A549 (cell line): Measurements from ENCODE around the gene CIRBP. TPM values are rescaled to one million over a fixed set of nuclear protein-coding genes. Genes with fewer than 3 reads are reported as not detected.

Source experiments
- ATAC-seq, 2 experiments: fragments of 200-7000 bp in 1 of 2; fragments of >200 bp in 1 of 2; cut with Nextera tagmentation in 1 of 2; cut with Tn5 transposase in 1 of 2; 3 replicates each; pipeline versions ENCODE4 v1.8.0 to v1.9.1; 2018 to 2020; ENCODE audit warnings: mild to moderate bottlenecking in 1 of 2, moderate library complexity in 1 of 2
- CTCF ChIA-PET: fragments of 300-600 bp; sonication (Branson Sonifier 250); formaldehyde crosslinking; extraction: SDS; loops from one replicate; lab custom pipeline; 2021; ENCODE audit warnings: antibody characterized with exemption, inconsistent platforms; lab: Yijun Ruan, JAX
- POLR2A ChIA-PET: fragments of 350-600 bp; formaldehyde crosslinking; extraction: SDS; loops from one replicate; lab custom pipeline; 2021; ENCODE audit warnings: antibody characterized with exemption, inconsistent platforms; lab: Yijun Ruan, JAX
- DNase-seq, 2 experiments: peaks; one replicate each; pipeline versions ENCODE4 v3.0.0 to v3.0.0-alpha.2; 2011 to 2016; ENCODE audit warnings: low read depth in 1 of 2, low spot score in 1 of 2
- FAIRE-seq: peaks from 2 replicates; lab custom pipeline; 2011; peaks lifted over from hg19 to GRCh38; lab: Jason Lieb, UNC
- H3K27ac ChIP-seq, 2 experiments: fragments of >200 bp; sonication (Bioruptor Twin); formaldehyde crosslinking; 3 replicates each; pipeline ENCODE4 v1.5.1; 2016 to 2017
- H3K4me1 ChIP-seq: fragments of >200 bp; sonication (Bioruptor Twin); formaldehyde crosslinking; 3 replicates; pipeline ENCODE4 v1.6.1; 2016
- H3K4me2 ChIP-seq: fragments of >200 bp; sonication (Bioruptor Twin); formaldehyde crosslinking; 3 replicates; pipeline ENCODE4 v1.6.1; 2016
- H3K4me3 ChIP-seq: fragments of >200 bp; sonication (Bioruptor Twin); formaldehyde crosslinking; 3 replicates; pipeline ENCODE4 v1.5.1; 2016
- H3K9me3 ChIP-seq: fragments of >200 bp; sonication (Bioruptor Twin); formaldehyde crosslinking; 3 replicates; pipeline ENCODE4 v1.6.1; 2016
- CBX2 ChIP-seq: fragments of 200-600 bp; sonication (generic); IDR thresholded peaks from 2 replicates; pipeline ENCODE4 v1.6.1; 2016; ENCODE audit warnings: low read depth, mild to moderate bottlenecking, borderline replicate concordance
- CBX8 ChIP-seq: fragments of 200-600 bp; sonication (generic); IDR thresholded peaks from 2 replicates; pipeline ENCODE4 v1.6.1; 2016
- CHD2 ChIP-seq: fragments of 150-350 bp; IDR thresholded peaks from 2 replicates; pipeline ENCODE4 v1.6.1; 2014; ENCODE audit warnings: low read length; ENCODE audit not compliant: partially characterized antibody
- HEYL ChIP-seq: fragments of 250-450 bp; sonication (Bioruptor Pico); IDR thresholded peaks from 2 replicates; pipeline ENCODE4 v1.8.0; 2021; ENCODE audit warnings: mild to moderate bottlenecking, moderate library complexity
- HOXA7 ChIP-seq: fragments of 250-450 bp; sonication (Bioruptor Pico); IDR thresholded peaks from 2 replicates; pipeline ENCODE4 v1.5.0; 2020; ENCODE audit warnings: mild to moderate bottlenecking, moderate library complexity
- HOXB13 ChIP-seq: fragments of 250-450 bp; sonication (Bioruptor Pico); IDR thresholded peaks from 2 replicates; pipeline ENCODE4 v1.5.0; 2020; ENCODE audit warnings: low read depth, mild to moderate bottlenecking, moderate library complexity
- JUNB ChIP-seq: fragments of >200 bp; sonication (Bioruptor Twin); formaldehyde crosslinking; IDR thresholded peaks from 2 replicates; pipeline ENCODE4 v1.6.1; 2016
- KDM5A ChIP-seq: fragments of 200-600 bp; sonication (generic); IDR thresholded peaks from 2 replicates; pipeline ENCODE4 v1.6.1; 2016; ENCODE audit warnings: antibody characterized with exemption, mild to moderate bottlenecking
- MAZ ChIP-seq: fragments of 150-350 bp; IDR thresholded peaks from 2 replicates; pipeline ENCODE4 v1.6.1; 2014; ENCODE audit warnings: antibody characterized with exemption, low read depth, low read length, borderline replicate concordance
- MYC ChIP-seq: IDR thresholded peaks from 2 replicates; pipeline ENCODE4 v1.6.1; 2012; ENCODE audit warnings: mild to moderate bottlenecking, inconsistent platforms, low read length, improper control_type of control experiment, borderline replicate concordance
- PHF8 ChIP-seq: fragments of 200-600 bp; sonication (generic); IDR thresholded peaks from 2 replicates; pipeline ENCODE4 v1.6.1; 2016; ENCODE audit warnings: low read depth, mild to moderate bottlenecking, antibody characterized with exemption, moderate library complexity, borderline replicate concordance
- RARB ChIP-seq: fragments of 250-450 bp; sonication (Bioruptor Pico); IDR thresholded peaks from 2 replicates; pipeline ENCODE4 v1.8.0; 2021; ENCODE audit warnings: mild to moderate bottlenecking, moderate library complexity
- SMC3 ChIP-seq: fragments of >200 bp; sonication (Bioruptor Twin); formaldehyde crosslinking; IDR thresholded peaks from 3 replicates; pipeline ENCODE4 v1.6.1; 2018; ENCODE audit warnings: inconsistent platforms
- SREBF2 ChIP-seq: fragments of 450-650 bp; IDR thresholded peaks from 2 replicates; pipeline ENCODE4 v1.6.1; 2014; ENCODE audit warnings: mild to moderate bottlenecking, moderate library complexity
- ZC3H11A ChIP-seq: fragments of 450-650 bp; IDR thresholded peaks from 2 replicates; pipeline ENCODE4 v1.6.1; 2014; ENCODE audit warnings: antibody characterized with exemption, mild to moderate bottlenecking
- ZNF302 ChIP-seq: fragments of 250-450 bp; sonication (Bioruptor Pico); IDR thresholded peaks from 2 replicates; pipeline ENCODE4 v1.9.0; 2021; ENCODE audit warnings: inconsistent platforms, mild to moderate bottlenecking, moderate library complexity
- ZSCAN20 ChIP-seq: fragments of 250-450 bp; sonication (Bioruptor Pico); IDR thresholded peaks from 2 replicates; pipeline ENCODE4 v1.8.0; 2022; ENCODE audit warnings: mild to moderate bottlenecking, moderate library complexity
- WGBS: methylation state at CpG from one replicate; pipeline ENCODE4 v1.1.6; 2017; ENCODE audit errors: missing lambda C conversion rate; 5-methylcytosine and 5-hydroxymethylcytosine counted together
- polyA plus RNA-seq, 4 experiments: library from polyadenylated mRNA; depleted of rRNA in 3 of 4; stranded (reverse); fragments of >200 nt; fragmentation: RNase III in 1 of 4; extraction: RNeasy Plus Mini Kit Qiagen cat#74134 plus additional on column Dnase treatment in 1 of 4; gene quantifications; 2 replicates in 3 of 4; 3 replicates in 1 of 4; pipeline ENCODE4 v1.2.3, GENCODE V29; 2011 to 2017
- TF ChIP-seq, protein P1 (sequence below): fragments of 250-450 bp; sonication (Bioruptor Pico); IDR thresholded peaks from 2 replicates; pipeline ENCODE4 v1.5.0; 2020; ENCODE audit warnings: low read depth, mild to moderate bottlenecking, moderate library complexity
- TF ChIP-seq, protein P2 (sequence below): fragments of >200 bp; sonication (Bioruptor Twin); formaldehyde crosslinking; IDR thresholded peaks from 3 replicates; pipeline ENCODE4 v1.5.1; 2016
- TF ChIP-seq, protein P3 (sequence below): fragments of >200 bp; sonication (Bioruptor Twin); formaldehyde crosslinking; IDR thresholded peaks from 3 replicates; pipeline ENCODE4 v1.6.1; 2016
- TF ChIP-seq, protein P4 (sequence below): fragments of 450-650 bp; IDR thresholded peaks from 2 replicates; pipeline ENCODE4 v1.6.1; 2014; ENCODE audit warnings: antibody characterized with exemption
- TF ChIP-seq, protein P5 (sequence below): IDR thresholded peaks from 2 replicates; pipeline ENCODE4 v1.6.1; 2012

CIRBP gene
- polyA plus RNA-seq, 2 of the 4 experiments (the other 2 are of a cell fraction): 151 to 178 TPM

DNA sequence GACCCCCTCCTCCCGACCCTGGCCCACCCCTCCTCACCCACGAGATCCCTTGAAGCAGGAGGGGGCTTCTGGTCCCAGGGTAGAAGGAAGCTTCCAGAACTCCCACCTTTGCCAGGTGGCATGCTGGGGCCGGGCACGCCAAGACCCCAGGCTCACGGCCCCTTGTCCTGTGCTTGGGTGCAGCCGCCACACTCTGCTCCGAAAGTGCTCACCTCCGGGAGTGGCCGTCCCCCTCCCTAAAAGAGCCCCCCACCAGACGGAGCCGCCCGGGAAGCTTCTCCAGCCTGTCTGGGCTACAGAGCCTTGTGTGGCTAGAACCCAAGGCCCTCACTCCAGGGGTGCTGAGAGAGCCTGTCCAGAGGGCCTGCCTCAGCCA, 14.8 kb downstream of the CIRBP start (continued):
- no peak for TF ChIP-seq SMC3

DNA sequence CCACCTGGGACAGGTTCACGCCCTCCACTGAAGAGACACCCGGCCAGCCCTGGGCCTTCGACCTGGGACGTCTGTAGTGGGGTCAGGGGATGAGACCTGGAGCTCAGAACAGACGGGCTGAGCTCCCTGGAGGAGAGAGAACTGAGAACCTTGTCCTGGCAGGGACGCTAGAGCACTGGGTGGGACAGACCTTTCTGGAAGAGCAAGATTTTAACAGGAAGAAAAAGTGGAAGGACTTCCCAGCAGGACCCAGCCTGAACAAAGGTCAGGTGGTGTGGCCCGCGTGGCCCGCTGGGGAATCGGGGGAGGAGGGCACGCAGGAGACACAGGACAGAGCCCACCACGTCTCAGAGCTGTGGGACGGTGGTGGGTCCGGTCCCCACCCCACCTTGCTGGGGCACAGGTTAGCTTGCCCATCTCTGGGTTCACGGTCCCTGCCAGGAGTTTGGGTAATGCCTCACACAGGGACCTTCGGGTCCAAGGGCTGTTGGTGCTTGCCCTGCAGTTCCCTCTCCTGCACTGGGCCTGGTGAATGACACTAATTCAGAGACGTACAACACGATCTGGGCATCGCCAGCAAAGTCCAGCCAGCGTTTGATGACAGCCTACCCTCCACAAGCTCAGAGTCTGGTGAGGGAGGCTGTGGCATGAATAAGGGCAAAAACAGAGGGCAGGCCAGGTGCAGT, 15.3 kb downstream of the CIRBP start:
- Histone ChIP-seq H3K9me3 (no peaks in the 10 kb centered on the region), H3K27ac (peak overlapping the region in 1 of 2 experiments; percentile 3; a peak in 1 of 6 replicates), H3K4me1 (peaks cover 11% of the 10 kb centered on the region; the same call in 2 of the 3 replicates), H3K4me3 (no peak overlapping the region), H3K4me2 (no peak overlapping the region)
- no peak for FAIRE-seq
- 49% methylated on average over 11 of the region's 20 CpGs for WGBS
- TF ChIP-seq HOXA7 (no peak), CHD2 (no peak), HEYL (CRISPR knock-in tag) (no peak), PHF8 (no peak), MYC (no peak), ZNF302 (CRISPR knock-in tag) (no peak)
- TF ChIP-seq, protein P1, sequence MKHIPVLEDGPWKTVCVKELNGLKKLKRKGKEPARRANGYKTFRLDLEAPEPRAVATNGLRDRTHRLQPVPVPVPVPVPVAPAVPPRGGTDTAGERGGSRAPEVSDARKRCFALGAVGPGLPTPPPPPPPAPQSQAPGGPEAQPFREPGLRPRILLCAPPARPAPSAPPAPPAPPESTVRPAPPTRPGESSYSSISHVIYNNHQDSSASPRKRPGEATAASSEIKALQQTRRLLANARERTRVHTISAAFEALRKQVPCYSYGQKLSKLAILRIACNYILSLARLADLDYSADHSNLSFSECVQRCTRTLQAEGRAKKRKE (CRISPR knock-in tag): no peak
- TF ChIP-seq, protein P2, sequence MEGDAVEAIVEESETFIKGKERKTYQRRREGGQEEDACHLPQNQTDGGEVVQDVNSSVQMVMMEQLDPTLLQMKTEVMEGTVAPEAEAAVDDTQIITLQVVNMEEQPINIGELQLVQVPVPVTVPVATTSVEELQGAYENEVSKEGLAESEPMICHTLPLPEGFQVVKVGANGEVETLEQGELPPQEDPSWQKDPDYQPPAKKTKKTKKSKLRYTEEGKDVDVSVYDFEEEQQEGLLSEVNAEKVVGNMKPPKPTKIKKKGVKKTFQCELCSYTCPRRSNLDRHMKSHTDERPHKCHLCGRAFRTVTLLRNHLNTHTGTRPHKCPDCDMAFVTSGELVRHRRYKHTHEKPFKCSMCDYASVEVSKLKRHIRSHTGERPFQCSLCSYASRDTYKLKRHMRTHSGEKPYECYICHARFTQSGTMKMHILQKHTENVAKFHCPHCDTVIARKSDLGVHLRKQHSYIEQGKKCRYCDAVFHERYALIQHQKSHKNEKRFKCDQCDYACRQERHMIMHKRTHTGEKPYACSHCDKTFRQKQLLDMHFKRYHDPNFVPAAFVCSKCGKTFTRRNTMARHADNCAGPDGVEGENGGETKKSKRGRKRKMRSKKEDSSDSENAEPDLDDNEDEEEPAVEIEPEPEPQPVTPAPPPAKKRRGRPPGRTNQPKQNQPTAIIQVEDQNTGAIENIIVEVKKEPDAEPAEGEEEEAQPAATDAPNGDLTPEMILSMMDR: no peak
- TF ChIP-seq, protein P3, sequence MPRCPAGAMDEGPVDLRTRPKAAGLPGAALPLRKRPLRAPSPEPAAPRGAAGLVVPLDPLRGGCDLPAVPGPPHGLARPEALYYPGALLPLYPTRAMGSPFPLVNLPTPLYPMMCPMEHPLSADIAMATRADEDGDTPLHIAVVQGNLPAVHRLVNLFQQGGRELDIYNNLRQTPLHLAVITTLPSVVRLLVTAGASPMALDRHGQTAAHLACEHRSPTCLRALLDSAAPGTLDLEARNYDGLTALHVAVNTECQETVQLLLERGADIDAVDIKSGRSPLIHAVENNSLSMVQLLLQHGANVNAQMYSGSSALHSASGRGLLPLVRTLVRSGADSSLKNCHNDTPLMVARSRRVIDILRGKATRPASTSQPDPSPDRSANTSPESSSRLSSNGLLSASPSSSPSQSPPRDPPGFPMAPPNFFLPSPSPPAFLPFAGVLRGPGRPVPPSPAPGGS: no peak
- TF ChIP-seq, all 56 proteins: peak for 0
- POLR2A ChIA-PET: interaction anchor here (1.0 to 1.6 kb wide), 2 partner anchors 9 to 15 kb away, joined by 4 read pairs; partner anchors contain the start of genes CIRBP and FAM174C
- DNase-seq (no peak), ATAC-seq (peak in 1 of 2 experiments; percentile 8; a peak in 2 of 6 replicates)
- CTCF ChIA-PET: interaction anchor here (0.5 to 1.9 kb wide), 6 partner anchors 9 to 227 kb away, joined by 3 to 6 read pairs (median 4); no protein-coding TSS in a partner anchor

DNA sequence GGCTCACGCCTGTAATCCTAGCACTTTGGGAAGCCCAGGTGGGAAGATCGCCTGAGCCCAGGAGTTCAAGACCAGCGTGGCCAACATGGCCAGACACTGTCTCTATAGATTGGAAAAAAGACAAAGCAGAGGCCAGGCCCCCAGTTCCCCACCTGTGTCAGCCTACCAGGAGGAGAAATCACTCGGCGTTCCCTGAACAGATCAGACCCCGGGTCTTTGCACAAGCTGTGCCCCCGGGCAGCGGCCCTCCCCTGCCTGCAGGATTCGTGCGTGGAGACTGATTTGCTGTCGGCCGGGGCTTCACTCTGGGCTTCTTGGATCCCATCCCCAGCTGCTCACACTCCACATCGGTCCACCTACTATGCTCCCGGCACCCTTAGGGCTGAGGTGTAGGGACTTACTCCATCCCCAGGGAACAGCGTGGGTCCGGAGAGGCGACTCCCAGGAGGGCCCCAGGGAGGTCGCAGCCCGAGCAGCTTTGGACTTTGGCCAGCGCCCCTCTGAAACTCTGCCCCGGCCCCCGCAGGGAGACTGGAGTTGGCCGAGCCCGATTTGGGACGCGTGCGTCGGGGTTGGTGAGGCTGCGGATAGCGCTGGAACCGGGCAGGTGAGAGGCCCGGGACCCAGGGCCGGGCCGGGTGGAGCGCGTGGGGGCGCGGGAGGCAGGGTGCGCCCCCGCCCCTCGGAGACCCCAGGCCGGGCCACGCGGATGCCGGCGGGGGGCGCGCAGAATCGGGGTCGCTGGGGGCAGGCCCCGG, 16.0 kb downstream of the CIRBP start:
- Histone ChIP-seq H3K4me1 (peaks cover 8% of the 10 kb centered on the region; the same call in 2 of the 3 replicates), H3K4me3 (peak overlapping the region; percentile 62), H3K9me3 (no peaks in the 10 kb centered on the region), H3K27ac (peak overlapping the region; percentile 79 to 91; a peak in 4 of 6 replicates), H3K4me2 (peak overlapping the region; percentile 91)
- ChIA-PET POLR2A (interaction anchor here (1.0 kb wide), 1 partner anchor 10 kb away, joined by 4 read pairs; the partner anchor contains the start of gene FAM174C), CTCF (interaction anchor here (0.5 to 1.9 kb wide), 4 partner anchors 19 to 228 kb away, joined by 3 to 6 read pairs (median 4); no protein-coding TSS in a partner anchor)
- DNase-seq (no peak), FAIRE-seq (no peak), ATAC-seq (0 out of 6 replicates have a peak, but pooled peaks of 1 of the 2 experiments have one; percentile 7)
- TF ChIP-seq, protein P4, sequence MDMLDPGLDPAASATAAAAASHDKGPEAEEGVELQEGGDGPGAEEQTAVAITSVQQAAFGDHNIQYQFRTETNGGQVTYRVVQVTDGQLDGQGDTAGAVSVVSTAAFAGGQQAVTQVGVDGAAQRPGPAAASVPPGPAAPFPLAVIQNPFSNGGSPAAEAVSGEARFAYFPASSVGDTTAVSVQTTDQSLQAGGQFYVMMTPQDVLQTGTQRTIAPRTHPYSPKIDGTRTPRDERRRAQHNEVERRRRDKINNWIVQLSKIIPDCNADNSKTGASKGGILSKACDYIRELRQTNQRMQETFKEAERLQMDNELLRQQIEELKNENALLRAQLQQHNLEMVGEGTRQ: no peak
- TF ChIP-seq ZC3H11A (no peak), HOXB13 (CRISPR knock-in tag) (no peak), JUNB (no peak), KDM5A (no peak), SREBF2 (no peak), RARB (CRISPR knock-in tag) (no peak), MAZ (no peak), ZNF302 (CRISPR knock-in tag) (no peak), ZSCAN20 (CRISPR knock-in tag) (no peak), CBX8 (no peak), CBX2 (no peak)
- TF ChIP-seq, protein P5, sequence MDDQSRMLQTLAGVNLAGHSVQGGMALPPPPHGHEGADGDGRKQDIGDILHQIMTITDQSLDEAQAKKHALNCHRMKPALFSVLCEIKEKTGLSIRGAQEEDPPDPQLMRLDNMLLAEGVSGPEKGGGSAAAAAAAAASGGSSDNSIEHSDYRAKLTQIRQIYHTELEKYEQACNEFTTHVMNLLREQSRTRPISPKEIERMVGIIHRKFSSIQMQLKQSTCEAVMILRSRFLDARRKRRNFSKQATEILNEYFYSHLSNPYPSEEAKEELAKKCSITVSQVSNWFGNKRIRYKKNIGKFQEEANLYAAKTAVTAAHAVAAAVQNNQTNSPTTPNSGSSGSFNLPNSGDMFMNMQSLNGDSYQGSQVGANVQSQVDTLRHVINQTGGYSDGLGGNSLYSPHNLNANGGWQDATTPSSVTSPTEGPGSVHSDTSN: no peak
- 77% methylated on average over 13 of the region's 51 CpGs for WGBS
